Vagina (tissue), 2 donors: ENCODE data around the gene RNASE9. TPM values are rescaled to one million over a fixed set of nuclear protein-coding genes. Genes with fewer than 3 reads are reported as not detected.
"Not testable (repeated sequence)": the region's sequence is repeated elsewhere in the genome, so short reads cannot be mapped to it uniquely, and the experiment has no call there.

Source experiments
- DNase-seq, 2 donors: peaks; one replicate each; pipeline ENCODE4 v3.0.0-alpha.2; 2017; ENCODE audit errors: extremely low spot score in 2 of 2
- H3K27ac ChIP-seq: fragments of 200-600 bp; sonication (generic); one replicate; pipeline ENCODE4 v1.5.1; 2019
- H3K27me3 ChIP-seq: fragments of 200-600 bp; sonication (generic); one replicate; pipeline ENCODE4 v1.5.1; 2019
- H3K36me3 ChIP-seq, 2 donors: fragments of 200-600 bp; sonication (generic); one replicate each; pipeline ENCODE4 v1.5.1; 2017 to 2019
- H3K4me1 ChIP-seq: fragments of 200-600 bp; sonication (generic); one replicate; pipeline ENCODE4 v1.5.1; 2019
- H3K4me3 ChIP-seq, 2 donors: fragments of 200-600 bp; sonication (generic); 1 replicate in 1 of 2; 2 replicates in 1 of 2; pipeline ENCODE4 v1.5.1; 2016 to 2019
- H3K9me3 ChIP-seq: fragments of 200-600 bp; sonication (generic); one replicate; pipeline ENCODE4 v1.5.1; 2019
- CTCF ChIP-seq, 3 experiments: fragments of 450-650 bp in 2 of 3; fragments of 200-600 bp in 1 of 3; sonication (generic) in 1 of 3; IDR thresholded peaks; one replicate each; pipeline ENCODE4 v1.5.1; 2017 to 2019; ENCODE audit warnings: antibody characterized with exemption in 3 of 3, mild to moderate bottlenecking in 2 of 3, moderate library complexity in 2 of 3
- POLR2A ChIP-seq, 2 donors: fragments of 450-650 bp; IDR thresholded peaks; one replicate each; pipeline ENCODE4 v1.6.1; 2017; ENCODE audit warnings: antibody characterized with exemption in 2 of 2, mild to moderate bottlenecking in 2 of 2, moderate library complexity in 2 of 2
- POLR2AphosphoS5 ChIP-seq, 2 donors: sonication (generic); formaldehyde crosslinking; IDR thresholded peaks; one replicate each; pipeline ENCODE4 v1.9.0; 2017; ENCODE audit warnings: antibody characterized with exemption in 2 of 2, mild to moderate bottlenecking in 2 of 2, low read depth in 1 of 2; ENCODE audit not compliant: insufficient read depth in 1 of 2
- intact Hi-C: fragments of 100-400 bp; cut with DNase I; formaldehyde crosslinking; loops from one replicate; pipeline ENCODE4 v1.15.1; 2023
- total RNA-seq: library from RNA; depleted of rRNA; stranded (reverse); fragments of >200 nt; gene quantifications from one replicate; pipeline ENCODE4 v1.2.3, GENCODE V29; 2016

RNASE9 gene
- total RNA-seq, 1 donor from 2014 or later: not detected

DNA sequence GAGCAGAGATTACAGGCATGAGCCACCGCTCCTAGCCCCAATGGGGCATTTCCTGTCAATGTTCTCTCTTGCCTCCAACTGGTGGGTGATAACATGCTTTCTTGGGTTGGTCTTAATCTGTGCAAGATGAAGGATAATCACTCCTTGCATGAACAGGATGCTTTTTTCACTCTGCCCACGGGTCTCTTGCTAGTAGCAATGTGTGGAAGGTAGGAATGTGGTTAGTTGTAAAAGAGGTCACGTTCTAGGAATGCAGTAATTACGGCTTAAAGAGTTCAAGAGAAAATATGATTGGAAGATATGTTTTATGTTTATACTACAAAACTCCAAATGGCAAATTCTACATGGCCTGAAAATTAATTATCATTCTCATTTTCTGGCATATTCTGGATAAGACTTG, 45.0 kb downstream of the RNASE9 start:
- Histone ChIP-seq H3K27me3 (no peaks in the 10 kb centered on the region), H3K36me3 (no peaks in the 10 kb centered on the region), H3K27ac (no peak overlapping the region), H3K4me1 (no peaks in the 10 kb centered on the region), H3K4me3 (no peak overlapping the region), H3K9me3 (no peaks in the 10 kb centered on the region)
- TF ChIP-seq POLR2AphosphoS5 (IDR thresholded peaks at IDR 0.05; ENCODE audit: insufficient read depth in 1 of 2, low read depth in 1 of 2) (no peak), POLR2A (IDR thresholded peaks at IDR 0.05) (no peak), CTCF (IDR thresholded peaks at IDR 0.05) (no peak)
- intact Hi-C loops: no loop called here
- DNase-seq: no peak

GRCh38 chr14:20512177-20512905, 48.5 kb downstream of the RNASE9 start:
- intact Hi-C loops: no loop called here
- no peak for TF ChIP-seq POLR2A (IDR thresholded peaks at IDR 0.05)
- no peak for TF ChIP-seq CTCF (IDR thresholded peaks at IDR 0.05)
- TF ChIP-seq POLR2AphosphoS5 (IDR thresholded peaks at IDR 0.05; ENCODE audit: insufficient read depth in 1 of 2, low read depth in 1 of 2): no peak
- no peak overlapping the region for H3K27ac ChIP-seq
- no peaks in the 10 kb centered on the region for H3K27me3 ChIP-seq
- H3K36me3 ChIP-seq: no peaks in the 10 kb centered on the region
- H3K4me3 ChIP-seq: no peak overlapping the region
- no peaks in the 10 kb centered on the region for H3K9me3 ChIP-seq
- no peaks in the 10 kb centered on the region for H3K4me1 ChIP-seq
- DNase-seq: no peak

- no peak overlapping the region for H3K27ac ChIP-seq
- intact Hi-C loops: no loop called here
- DNase-seq: no peak
- no peaks in the 10 kb centered on the region for H3K36me3 ChIP-seq
- H3K27me3 ChIP-seq: no peaks in the 10 kb centered on the region
- H3K4me1 ChIP-seq: no peaks in the 10 kb centered on the region
- H3K4me3 ChIP-seq: no peak overlapping the region
- H3K9me3 ChIP-seq: no peaks in the 10 kb centered on the region
- no peak for TF ChIP-seq POLR2AphosphoS5 (IDR thresholded peaks at IDR 0.05; ENCODE audit: insufficient read depth in 1 of 2, low read depth in 1 of 2)
- no peak for TF ChIP-seq POLR2A (IDR thresholded peaks at IDR 0.05)
- no peak for TF ChIP-seq CTCF (IDR thresholded peaks at IDR 0.05)
Measured at GRCh38 chr14:20508367-20508766, 52.5 kb downstream of the RNASE9 start.

DNA sequence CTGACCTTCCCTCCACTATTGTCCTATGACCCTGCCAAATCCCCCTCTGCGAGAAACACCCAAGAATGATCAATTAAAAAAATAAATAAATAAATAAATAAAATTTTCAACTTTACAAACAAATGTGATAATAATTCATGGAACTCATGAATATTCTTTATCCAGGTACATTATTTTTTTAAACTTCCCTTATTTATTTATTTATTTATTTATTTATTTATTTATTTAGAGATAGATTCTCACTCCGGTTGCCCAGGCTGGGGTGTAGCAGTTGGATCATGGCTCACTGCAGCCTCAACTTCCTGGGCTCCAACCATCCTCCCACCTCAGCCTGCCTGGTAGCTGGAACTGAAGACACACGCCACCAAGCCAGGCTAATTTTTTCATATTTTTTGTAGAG, 53.3 kb downstream of the RNASE9 start:
- H3K4me3 ChIP-seq, H3K27ac ChIP-seq, H3K4me1 ChIP-seq, H3K27me3 ChIP-seq, DNase-seq, H3K9me3 ChIP-seq, H3K36me3 ChIP-seq, intact Hi-C loops: not testable (repeated sequence)

- intact Hi-C loops, H3K9me3 ChIP-seq, H3K27ac ChIP-seq, H3K4me3 ChIP-seq, DNase-seq, H3K36me3 ChIP-seq, H3K4me1 ChIP-seq, H3K27me3 ChIP-seq: not testable (repeated sequence)
Measured at GRCh38 chr14:20506752-20507151, 54.1 kb downstream of the RNASE9 start.

DNA sequence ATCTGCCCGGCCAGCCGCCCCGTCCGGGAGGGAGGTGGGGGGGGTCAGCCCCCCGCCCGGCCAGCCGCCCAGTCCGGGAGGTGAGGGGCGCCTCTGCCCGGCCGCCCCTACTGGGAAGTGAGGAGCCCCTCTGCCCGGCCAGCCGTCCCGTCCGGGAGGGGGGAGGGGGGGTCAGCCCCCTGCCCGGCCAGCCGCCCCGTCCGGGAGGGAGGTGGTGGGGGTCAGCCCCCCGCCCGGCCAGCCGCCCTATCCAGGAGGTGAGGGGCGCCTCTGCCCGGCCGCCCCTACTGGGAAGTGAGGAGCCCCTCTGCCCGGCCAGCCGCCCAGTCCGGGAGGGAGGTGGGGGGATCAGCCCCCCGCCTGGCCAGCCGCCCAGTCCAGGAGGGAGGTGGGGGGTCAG, 54.6 kb downstream of the RNASE9 start:
- not testable (repeated sequence) for DNase-seq

More for the DNA sequence above, 54.6 kb downstream of the RNASE9 start:
- H3K9me3 ChIP-seq, H3K36me3 ChIP-seq, H3K4me1 ChIP-seq, H3K4me3 ChIP-seq, H3K27me3 ChIP-seq, intact Hi-C loops, H3K27ac ChIP-seq: not testable (repeated sequence)

Other genes starting within 250 kb of the RNASE9 start
- 38.5 TPM for gene CCNB1IP1, start 227.8 kb downstream of the RNASE9 start, total RNA-seq
- gene PARP2, start 217.4 kb downstream of the RNASE9 start, total RNA-seq: 5.9 TPM
- 24.6 TPM for gene TEP1, start 147.5 kb downstream of the RNASE9 start, total RNA-seq
- 1.2 TPM for gene KLHL33, start 124.9 kb downstream of the RNASE9 start, total RNA-seq
- gene OSGEP, start 106.2 kb downstream of the RNASE9 start, total RNA-seq: 60.9 TPM
- gene APEX1, start 105.8 kb downstream of the RNASE9 start, total RNA-seq: 95.5 TPM
- 24.1 TPM for gene PIP4P1, start 99.6 kb downstream of the RNASE9 start, total RNA-seq
- 64.6 TPM for gene PNP, start 91.6 kb downstream of the RNASE9 start, total RNA-seq
- gene RNASE10, start 55.5 kb downstream of the RNASE9 start, total RNA-seq: not detected
- gene RNASE11, start 27.0 kb upstream of the RNASE9 start, total RNA-seq: not detected
- gene RNASE12, start 30.3 kb upstream of the RNASE9 start, total RNA-seq: not detected
- gene OR6S1, start 80.6 kb upstream of the RNASE9 start, total RNA-seq: not detected
- 132 TPM for gene RNASE4, start 123.5 kb upstream of the RNASE9 start, total RNA-seq
- 34.9 TPM for gene ANG, start 127.7 kb upstream of the RNASE9 start, total RNA-seq
- gene EDDM3A, start 184.8 kb upstream of the RNASE9 start, total RNA-seq: not detected
- not detected for gene EDDM3B, start 207.4 kb upstream of the RNASE9 start, total RNA-seq
- gene RNASE6, start 220.2 kb upstream of the RNASE9 start, total RNA-seq: 4.7 TPM
- gene RNASE1, start 241.8 kb upstream of the RNASE9 start, total RNA-seq: 174 TPM